B cell (primary cell): ENCODE data around the gene RUFY3. TPM values are rescaled to one million over a fixed set of nuclear protein-coding genes. Genes with fewer than 3 reads are reported as not detected.

Source experiments
- ATAC-seq: fragments of 200-7000 bp; cut with Tn5 transposase; one replicate; pipeline ENCODE4 v1.10.0; 2021; ENCODE audit warnings: low read depth, mild to moderate bottlenecking, moderate number of reproducible peaks, moderate library complexity
- CTCF ChIA-PET: fragments of 350-600 bp; sonication (Branson Sonifier 250); formaldehyde crosslinking; loops from one replicate; lab custom pipeline; 2021; ENCODE audit warnings: antibody characterized with exemption, inconsistent platforms; lab: Charles Lee
- POLR2A ChIA-PET: fragments of 350-600 bp; sonication (Branson Sonifier 250); formaldehyde crosslinking; loops from one replicate; lab custom pipeline; 2021; ENCODE audit warnings: antibody characterized with exemption; lab: Charles Lee
- DNase-seq: peaks from one replicate; pipeline ENCODE4 v3.0.0; 2013
- H2AFZ ChIP-seq: 2 replicates; pipeline ENCODE4 v1.6.1; 2012; ENCODE audit warnings: mild to moderate bottlenecking, low read depth, low read length; ENCODE audit not compliant: insufficient read depth, poor library complexity, severe bottlenecking
- H3K27ac ChIP-seq, 2 donors: 1 replicate in 1 of 2; 2 replicates in 1 of 2; pipeline ENCODE4 v1.5.1; 2012 to 2013; ENCODE audit warnings: low read length in 2 of 2, mild to moderate bottlenecking in 2 of 2, moderate library complexity in 1 of 2
- H3K27me3 ChIP-seq, 4 experiments: fragments of 200-600 bp in 1 of 4; sonication (generic) in 1 of 4; replicated peaks in 1 of 4; 1 replicate in 2 of 4; 2 replicates in 2 of 4; pipeline versions ENCODE4 v1.6.1 to v1.7.0; 2013 to 2016; ENCODE audit warnings: low read length in 3 of 4, mild to moderate bottlenecking in 2 of 4, mixed read lengths in 1 of 4, moderate library complexity in 1 of 4; ENCODE audit not compliant: insufficient read depth in 4 of 4, control insufficient read depth in 3 of 4; ENCODE audit errors: control extremely low read depth in 1 of 4
- H3K36me3 ChIP-seq, 2 experiments: replicated peaks in 1 of 2; 1 replicate in 1 of 2; 2 replicates in 1 of 2; pipeline versions ENCODE4 v1.6.1 to v1.7.1; 2013; ENCODE audit warnings: low read length in 1 of 2; ENCODE audit not compliant: insufficient read depth in 2 of 2, control insufficient read depth in 1 of 2; ENCODE audit errors: control extremely low read depth in 1 of 2, extremely low read depth in 1 of 2
- H3K4me1 ChIP-seq, 2 donors: fragments of 200-600 bp in 1 of 2; sonication (generic) in 1 of 2; 1 replicate in 1 of 2; 2 replicates in 1 of 2; pipeline versions ENCODE4 v1.5.1 to v1.6.1; 2013 to 2017; ENCODE audit warnings: low read length in 2 of 2; ENCODE audit not compliant: control insufficient read depth in 2 of 2, insufficient read depth in 2 of 2
- H3K4me2 ChIP-seq: replicated peaks from 2 replicates; pipeline ENCODE3; 2012; ENCODE audit warnings: mild to moderate bottlenecking, low read depth, low read length; ENCODE audit not compliant: poor library complexity, severe bottlenecking
- H3K4me3 ChIP-seq, 5 experiments: fragments of 200-600 bp in 1 of 5; sonication (generic) in 1 of 5; 1 replicate in 3 of 5; 2 replicates in 2 of 5; pipeline versions ENCODE4 v1.5.1 to v1.7.0; 2011 to 2016; ENCODE audit warnings: low read length in 4 of 5, mild to moderate bottlenecking in 4 of 5, low read depth in 2 of 5, control low read depth in 1 of 5, moderate library complexity in 1 of 5; ENCODE audit not compliant: insufficient read depth in 1 of 5; ENCODE audit errors: control extremely low read depth in 1 of 5, extremely low read depth in 1 of 5
- H3K79me2 ChIP-seq: fragments of 200-600 bp; sonication (generic); one replicate; pipeline ENCODE4 v1.6.0; 2016; ENCODE audit warnings: low read length; ENCODE audit not compliant: control insufficient read depth, insufficient read depth
- H3K9ac ChIP-seq: fragments of 200-600 bp; sonication (generic); 2 replicates; pipeline ENCODE4 v1.6.1; 2017; ENCODE audit warnings: mild to moderate bottlenecking, low read length, moderate library complexity
- H3K9me3 ChIP-seq, 3 donors: one replicate each; pipeline versions ENCODE4 v1.6.1 to v1.7.1; 2013; ENCODE audit warnings: low read length in 2 of 3; ENCODE audit not compliant: control insufficient read depth in 2 of 3, insufficient read depth in 1 of 3; ENCODE audit errors: control extremely low read depth in 1 of 3
- H4K20me1 ChIP-seq: 2 replicates; pipeline ENCODE4 v1.6.0; 2012; ENCODE audit warnings: mild to moderate bottlenecking, low read length; ENCODE audit not compliant: insufficient read depth, control insufficient read depth, poor library complexity, severe bottlenecking
- H3K27ac Mint-ChIP-seq: one replicate; pipeline ENCODE4 v1.8.0; 2021; ENCODE audit warnings: mixed read lengths
- H3K27me3 Mint-ChIP-seq: one replicate; pipeline ENCODE4 v1.8.0; 2021; ENCODE audit warnings: mixed read lengths
- H3K4me1 Mint-ChIP-seq: one replicate; pipeline ENCODE4 v1.8.0; 2021; ENCODE audit warnings: mixed read lengths
- H3K4me3 Mint-ChIP-seq: one replicate; pipeline ENCODE4 v1.8.0; 2021; ENCODE audit warnings: mixed read lengths
- H3K9me3 Mint-ChIP-seq: one replicate; pipeline ENCODE4 v1.8.0; 2022; ENCODE audit warnings: mixed read lengths; ENCODE audit not compliant: insufficient read depth
- CTCF ChIP-seq: fragments of 200-600 bp; IDR thresholded peaks from one replicate; pipeline ENCODE4 v1.8.0; 2022; ENCODE audit warnings: antibody characterized with exemption, mild to moderate bottlenecking
- EZH2 ChIP-seq: IDR thresholded peaks from 2 replicates; pipeline ENCODE4 v1.6.1; 2012; ENCODE audit warnings: borderline replicate concordance, low read depth, mild to moderate bottlenecking, moderate library complexity, low read length; ENCODE audit not compliant: insufficient read depth, poor library complexity, severe bottlenecking
- WGBS: methylation state at CpG from one replicate; pipeline ENCODE4 v1.1.5; 2013; ENCODE audit warnings: missing lambda C conversion rate; ENCODE audit not compliant: insufficient coverage; 5-methylcytosine and 5-hydroxymethylcytosine counted together
- intact Hi-C: fragments of 100-400 bp; cut with micrococcal nuclease; formaldehyde crosslinking; loops from one replicate; pipeline ENCODE4 v1.10.0; 2022
- polyA plus RNA-seq: library from polyadenylated mRNA; depleted of rRNA; stranded (reverse); fragments of >200 nt; gene quantifications from 2 replicates; pipeline ENCODE4 v1.2.3, GENCODE V29; 2012
- total RNA-seq, 2 donors: library from RNA; stranded (reverse); fragments of 120-200 nt in 1 of 2; gene quantifications; 1 replicate in 1 of 2; 2 replicates in 1 of 2; pipeline versions ENCODE4 v1.2.3 to v1.2.4, GENCODE V29; 2013 to 2022

The RUFY3 gene
- total and polyA plus RNA-seq, 2 donors (not counting 1 experiment from before 2014, with no cell fraction given), result 26.1 to 74.1 TPM

- Mint-ChIP-seq H3K4me3 (peak overlapping the region; percentile 100), H3K4me1 (peaks cover 38% of the 10 kb centered on the region), H3K27ac (peak overlapping the region; percentile 100), H3K9me3 (no peaks in the 10 kb centered on the region), H3K27me3 (no peaks in the 10 kb centered on the region)
- POLR2A ChIA-PET, result interaction anchor here (0.8 to 2.2 kb wide), 3 partner anchors 17 to 35 kb away, joined by 3 to 13 read pairs (median 5); no protein-coding TSS in a partner anchor
- Histone ChIP-seq H3K4me1 (peaks cover 24 to 32% of the 10 kb centered on the region in 2 donors), H3K79me2 (peaks cover 18% of the 10 kb centered on the region), H3K9ac (peak overlapping the region; percentile 96), H2AFZ (peak overlapping the region; percentile 96), H4K20me1 (no peaks in the 10 kb centered on the region), H3K4me2 (peak overlapping the region; percentile 88), H3K9me3 (no peaks in the 10 kb centered on the region), H3K4me3 (peak overlapping the region; percentile 66 to 97 (median 92)), H3K36me3 (no peaks in the 10 kb centered on the region), H3K27ac (peak overlapping the region; percentile 96 to 98), H3K27me3 (no peaks in the 10 kb centered on the region)
- DNase-seq (no peak), ATAC-seq (no peak)
- WGBS, result 66% methylated on average over 8 of the region's 13 CpGs
- CTCF ChIA-PET, result interaction anchor here (0.5 to 4.1 kb wide), 11 partner anchors 10 to 47 kb away, joined by 3 to 21 read pairs (median 4); no protein-coding TSS in a partner anchor
- TF ChIP-seq EZH2 (no peak), CTCF (no peak)
- intact Hi-C loops, result loop anchor here (5.0 kb wide), 1 partner anchor 150 kb away; the partner anchor contains the start of gene GRSF1
Observed at GRCh38 chr4:70687392-70687791, 34.4 kb upstream of the RUFY3 start.
